ENCODE results near the gene EPHB4. TPM values are rescaled to one million over a fixed set of nuclear protein-coding genes. Genes with fewer than 3 reads are reported as not detected.

The EPHB4 gene
- total and polyA plus RNA-seq, 10 of the 15 experiments (the other 5 are each of a cell fraction or from before 2014, with no cell fraction given): 0.32 to 0.85 (median 0.48) TPM; not detected in 4

GRCh38 chr7:100822236-100823139 is 4.8 kb downstream of the EPHB4 start:
- SMC1A ChIA-PET (ENCODE audit: uncharacterized antibody, unreplicated experiment): interaction anchor here (1.2 kb wide), 1 partner anchor 10 kb away, joined by 3 read pairs; no protein-coding TSS in a partner anchor

More at GRCh38 chr7:100822236-100823139, 4.8 kb downstream of the EPHB4 start:
- BruUV-seq (replicated peaks): no TSS peak
- Histone ChIP-seq H3K79me2 (ENCODE audit: control insufficient read depth, insufficient read depth, low read length) (no peaks in the 10 kb centered on the region), H4K20me1 (ENCODE audit: control insufficient read depth, insufficient read depth) (no peaks in the 10 kb centered on the region), H2AFZ (ENCODE audit: control insufficient read depth, low read depth, low read length) (no peak overlapping the region), H3K27ac (ENCODE audit: control insufficient read depth, insufficient read depth) (no peak overlapping the region), H3K27me3 (replicated peaks in 1 of 2; ENCODE audit: control insufficient read depth in 2 of 2, insufficient read depth in 2 of 2, low read length in 1 of 2) (peaks cover 7 to 8% of the 10 kb centered on the region in 2 experiments; a peak in 3 of 4 replicates), H3K4me2 (ENCODE audit: control insufficient read depth, insufficient read depth) (no peak overlapping the region), H3K9me3 (replicated peaks; ENCODE audit: control insufficient read depth, insufficient read depth, low read length) (no peaks in the 10 kb centered on the region), H3K9ac (ENCODE audit: control insufficient read depth, insufficient read depth, low read length) (no peak overlapping the region), H3K4me3 (no peak overlapping the region), H3K4me1 (ENCODE audit: control insufficient read depth, insufficient read depth, low read length) (no peaks in the 10 kb centered on the region), H3K36me3 (ENCODE audit: control insufficient read depth in 2 of 2, insufficient read depth in 2 of 2, low read length in 1 of 2) (no peaks in the 10 kb centered on the region)
- RAD21 ChIA-PET (ENCODE audit: unreplicated experiment): no interaction called here
- CTCF ChIA-PET: no interaction called here
- TF ChIP-seq WRNIP1 (IDR thresholded peaks at IDR 0.05; ENCODE audit: borderline replicate concordance, low read depth, low read length): no peak
- no peak for TF ChIP-seq HSF1 (IDR thresholded peaks at IDR 0.05; ENCODE audit: low read depth, low read length)
- no peak for TF ChIP-seq TCF3 (IDR thresholded peaks at IDR 0.05; ENCODE audit: borderline replicate concordance, insufficient read depth, low read depth, low read length)
- TF ChIP-seq MXI1 (IDR thresholded peaks at IDR 0.05; ENCODE audit: low read depth, low read length): no peak
- no peak for TF ChIP-seq NFYA (IDR thresholded peaks at IDR 0.05; ENCODE audit: borderline replicate concordance, low read depth, low read length)
- no peak for TF ChIP-seq HDAC2 (IDR thresholded peaks at IDR 0.05)
- TF ChIP-seq CHD2 (IDR thresholded peaks at IDR 0.05; ENCODE audit: borderline replicate concordance, low read depth, low read length): no peak
- TF ChIP-seq GATAD2B (conservative IDR thresholded peaks at IDR 0.05; ENCODE audit: low read depth): no peak
- TF ChIP-seq REST (IDR thresholded peaks at IDR 0.05; ENCODE audit: low read depth, low read length): no peak
- no peak for TF ChIP-seq NFYB (IDR thresholded peaks at IDR 0.05; ENCODE audit: insufficient read depth, low read depth, low read length)
- no peak for TF ChIP-seq FOXK2 (IDR thresholded peaks at IDR 0.05)
- TF ChIP-seq USF2 (IDR thresholded peaks at IDR 0.05; ENCODE audit: borderline replicate concordance, low read depth, low read length): no peak
- no peak for TF ChIP-seq BMI1 (IDR thresholded peaks at IDR 0.05; ENCODE audit: borderline replicate concordance)
- TF ChIP-seq NFXL1 (IDR thresholded peaks at IDR 0.05; ENCODE audit: borderline replicate concordance): no peak
- ATAC-seq (no peak), DNase-seq (ENCODE audit: low read depth, low spot score) (no peak), FAIRE-seq (no peak)
- POLR2A ChIA-PET: no interaction called here
- intact Hi-C loops (cut with micrococcal nuclease; ENCODE audit: unreplicated experiment): no loop called here
- WGBS (ENCODE audit: insufficient coverage, insufficient replicate concordance, low lambda C conversion rate, missing lambda C conversion rate): 69% methylated on average over 43 of the region's 43 CpGs
- in situ Hi-C loops (cut with MboI): no loop called here
